LNCAP (cell line): ENCODE data around the gene SUMO2.

ENCODE experiments used
- TF ChIP-seq, protein P1 (sequence below): fragments of 450-650 bp; IDR thresholded peaks from 2 replicates; pipeline ENCODE4 v1.5.1; 2017; ENCODE audit warnings: mild to moderate bottlenecking

The SUMO2 gene

DNA sequence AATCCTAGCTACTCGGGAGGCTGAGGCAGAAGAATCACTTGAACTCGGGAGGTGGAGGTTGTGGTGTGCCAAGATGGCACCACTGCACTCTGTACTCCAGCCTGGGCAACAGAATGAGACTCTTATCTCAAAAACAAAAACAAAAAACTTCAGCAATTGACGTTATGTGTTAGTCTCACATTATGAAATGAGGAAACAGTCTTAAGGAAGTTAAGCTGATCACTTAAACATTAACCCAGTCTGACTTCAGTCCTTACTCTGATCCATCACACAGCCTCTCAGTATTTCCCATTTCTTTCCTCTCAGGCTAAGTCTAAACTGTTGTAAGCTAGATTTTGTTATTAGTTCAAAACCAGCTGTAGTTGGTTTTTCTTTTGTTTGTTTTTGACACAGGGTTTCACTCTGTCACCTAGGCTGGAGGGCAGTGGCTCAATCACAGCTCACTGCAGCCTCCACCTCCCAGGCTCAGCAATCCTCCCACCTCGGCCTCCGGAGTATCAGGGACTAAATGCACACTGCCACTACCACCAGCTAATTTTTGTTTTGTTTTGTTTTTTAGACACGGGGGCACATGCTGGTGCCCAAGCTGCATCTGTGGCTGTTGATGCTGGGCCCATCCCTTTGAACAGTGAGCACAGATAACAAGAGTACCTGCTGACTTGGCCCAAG is 34.7 kb downstream of the SUMO2 start:
- TF ChIP-seq, protein P1, sequence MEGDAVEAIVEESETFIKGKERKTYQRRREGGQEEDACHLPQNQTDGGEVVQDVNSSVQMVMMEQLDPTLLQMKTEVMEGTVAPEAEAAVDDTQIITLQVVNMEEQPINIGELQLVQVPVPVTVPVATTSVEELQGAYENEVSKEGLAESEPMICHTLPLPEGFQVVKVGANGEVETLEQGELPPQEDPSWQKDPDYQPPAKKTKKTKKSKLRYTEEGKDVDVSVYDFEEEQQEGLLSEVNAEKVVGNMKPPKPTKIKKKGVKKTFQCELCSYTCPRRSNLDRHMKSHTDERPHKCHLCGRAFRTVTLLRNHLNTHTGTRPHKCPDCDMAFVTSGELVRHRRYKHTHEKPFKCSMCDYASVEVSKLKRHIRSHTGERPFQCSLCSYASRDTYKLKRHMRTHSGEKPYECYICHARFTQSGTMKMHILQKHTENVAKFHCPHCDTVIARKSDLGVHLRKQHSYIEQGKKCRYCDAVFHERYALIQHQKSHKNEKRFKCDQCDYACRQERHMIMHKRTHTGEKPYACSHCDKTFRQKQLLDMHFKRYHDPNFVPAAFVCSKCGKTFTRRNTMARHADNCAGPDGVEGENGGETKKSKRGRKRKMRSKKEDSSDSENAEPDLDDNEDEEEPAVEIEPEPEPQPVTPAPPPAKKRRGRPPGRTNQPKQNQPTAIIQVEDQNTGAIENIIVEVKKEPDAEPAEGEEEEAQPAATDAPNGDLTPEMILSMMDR: no peak

DNA sequence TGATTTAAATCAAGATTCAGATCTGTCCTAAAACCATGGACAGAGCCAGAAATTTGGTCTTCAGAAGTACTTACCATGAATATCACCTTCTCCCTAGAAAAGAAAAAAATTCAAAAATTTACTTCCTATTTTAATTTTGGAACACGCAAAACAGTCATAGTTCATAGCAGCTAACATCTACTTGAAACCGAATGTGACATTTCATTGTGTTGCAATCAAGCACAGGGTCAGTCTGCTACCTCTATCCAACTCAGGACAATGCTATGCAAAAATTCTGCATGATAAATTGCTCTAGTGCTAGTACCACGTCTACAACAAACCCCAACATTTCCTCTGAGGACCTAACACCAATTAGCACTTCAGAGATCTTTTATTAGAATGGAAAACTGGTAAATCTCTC is 36.2 kb downstream of the SUMO2 start:
- TF ChIP-seq, protein P1: no peak

DNA sequence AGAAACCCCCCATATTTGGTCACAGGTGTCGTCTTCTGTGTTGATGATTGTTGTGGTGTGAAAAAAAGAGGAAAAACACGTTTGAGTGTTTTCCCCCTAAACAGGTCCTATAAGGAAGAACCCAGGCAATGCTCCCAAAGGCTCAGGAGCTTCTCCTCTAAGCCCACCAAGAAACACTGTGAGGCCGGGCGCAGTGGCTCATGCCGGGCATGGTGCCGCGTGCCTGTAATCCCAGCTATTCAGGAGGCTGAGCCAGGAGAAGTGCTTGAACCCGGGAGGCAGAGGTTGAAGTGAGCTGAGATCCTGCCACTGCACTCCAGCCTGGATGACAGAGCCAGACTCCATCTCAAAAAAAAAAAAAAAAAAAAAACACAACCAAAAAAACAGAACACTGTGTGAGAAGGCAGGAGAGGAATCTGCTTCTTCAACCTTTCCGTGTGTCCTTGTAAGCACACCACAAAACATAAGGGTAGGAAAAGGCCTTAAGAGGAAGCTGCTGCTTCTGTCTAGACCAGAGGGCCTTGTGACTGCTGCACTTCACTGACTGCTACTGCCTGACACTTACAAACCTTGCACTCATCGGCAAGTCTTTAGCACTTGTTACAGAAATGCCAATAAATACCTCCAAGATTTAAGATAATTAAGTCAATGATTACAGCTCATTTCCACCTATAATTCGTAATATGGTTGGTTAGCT is 37.8 kb downstream of the SUMO2 start:
- TF ChIP-seq, protein P1: no peak

DNA sequence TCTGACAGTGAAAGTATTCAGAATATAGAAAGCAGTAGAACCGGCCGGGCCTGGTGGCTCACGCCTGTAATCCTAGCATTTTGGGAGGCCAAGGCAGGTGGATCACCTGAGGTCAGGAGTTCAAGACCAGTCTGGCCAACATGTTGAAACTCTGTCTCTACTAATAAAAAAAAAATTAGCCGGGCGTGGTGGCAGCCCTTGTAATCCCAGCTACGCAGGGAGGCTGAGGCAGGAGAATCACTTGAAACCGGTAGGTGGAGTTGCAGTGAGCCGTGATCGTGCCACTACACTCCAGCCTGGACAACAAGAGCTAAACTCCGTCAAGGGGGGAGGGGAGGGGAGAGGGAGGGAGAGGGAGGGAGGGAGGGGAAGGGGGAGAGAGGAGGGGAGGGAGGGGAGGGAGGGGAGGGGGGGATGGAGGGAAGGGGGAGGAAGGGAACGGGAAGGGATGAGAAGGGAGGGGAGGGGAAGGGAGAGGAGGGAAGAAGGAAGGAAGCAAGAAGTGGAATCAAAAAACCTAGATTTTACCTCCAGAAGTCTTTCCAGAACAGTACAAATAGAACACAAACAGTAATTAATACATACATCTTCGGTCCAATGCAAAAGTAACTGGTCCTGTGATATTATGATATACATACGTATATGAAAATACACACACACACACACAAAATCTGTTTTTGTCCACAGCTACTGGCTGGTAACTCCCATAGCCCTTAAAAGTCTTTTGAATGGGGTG is 40.4 kb downstream of the SUMO2 start:
- TF ChIP-seq, protein P1: no peak

DNA sequence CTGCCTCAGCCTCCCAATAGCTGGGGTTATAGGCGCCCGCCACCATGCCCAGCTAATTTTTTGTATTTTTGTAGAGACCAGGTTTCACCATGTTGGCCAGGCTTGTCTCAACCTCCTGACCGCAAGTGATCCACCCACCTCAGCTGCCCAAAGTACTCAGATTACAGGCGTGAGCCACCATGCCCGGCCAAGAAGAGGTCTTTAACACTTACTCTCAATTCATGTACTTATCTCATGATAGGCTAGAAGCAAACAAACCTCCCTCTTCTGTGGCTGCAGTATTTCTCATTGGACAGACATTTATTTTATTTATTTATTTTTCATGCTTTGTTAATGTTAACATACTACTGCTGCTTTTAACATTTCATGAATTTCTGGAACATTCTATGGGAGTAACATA is 44.2 kb downstream of the SUMO2 start:
- TF ChIP-seq, protein P1: no peak

DNA sequence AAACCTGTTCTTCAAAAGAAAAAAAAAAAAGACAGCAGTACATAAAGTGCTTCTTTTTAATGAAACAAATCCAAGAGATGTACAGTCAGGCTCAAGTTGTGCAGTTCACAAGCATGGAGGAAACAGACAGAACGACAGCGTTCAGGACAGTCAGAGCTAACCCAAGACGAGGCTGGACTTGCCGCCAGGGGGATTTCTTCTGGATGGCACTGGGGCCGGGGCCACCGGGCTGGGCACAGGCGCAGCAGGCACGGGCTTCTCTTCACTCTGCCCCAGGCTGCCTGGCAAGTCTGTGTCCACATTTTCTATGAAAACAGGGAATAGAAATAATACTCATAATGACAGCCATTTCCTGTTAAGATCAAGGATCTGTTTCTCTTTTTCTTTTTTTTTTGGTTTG is 46.8 kb downstream of the SUMO2 start:
- TF ChIP-seq, protein P1: no peak

DNA sequence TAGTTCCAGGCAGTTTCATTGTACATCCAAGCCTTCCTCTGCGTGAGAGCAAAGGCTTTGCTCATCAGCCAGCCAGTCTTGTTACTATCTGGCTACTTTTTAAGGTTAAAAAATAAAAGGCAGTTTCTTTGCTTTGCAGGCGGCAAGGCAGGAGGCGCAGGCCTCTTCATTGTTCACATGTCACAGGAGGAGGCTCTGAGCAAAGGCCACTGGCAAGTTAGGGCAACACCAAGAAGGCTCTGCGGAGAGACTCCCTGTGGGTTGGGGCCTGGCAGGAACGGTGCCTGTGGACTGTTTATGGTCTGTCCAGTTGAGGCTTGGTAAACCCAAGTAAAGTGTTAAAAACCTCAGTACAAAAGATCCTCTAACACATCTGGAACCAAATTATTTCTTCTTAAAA is 47.3 kb downstream of the SUMO2 start:
- TF ChIP-seq, protein P1: no peak
